NCI-H2107 treated with DMSO at 0.1 percent for 48 hours (cell line): ENCODE data around the gene KCNQ5.
A peak's percentile ranks its signal among the peaks of the same experiment; 100 is the strongest.

Experiments used
- DNase-seq: peaks from one replicate; lab custom pipeline; 2025; ENCODE audit not compliant: unreplicated experiment; lab: John Stamatoyannopoulos, UW

KCNQ5 gene

GRCh38 chr6:73045609-73046008 lies 423.7 kb downstream of the KCNQ5 start:
- no peak for DNase-seq

GRCh38 chr6:73047801-73048200 lies 425.9 kb downstream of the KCNQ5 start:
- no peak for DNase-seq

- no peak for DNase-seq
Observed at GRCh38 chr6:73049971-73050594, 428.2 kb downstream of the KCNQ5 start.

GRCh38 chr6:73050706-73051105 lies 428.8 kb downstream of the KCNQ5 start:
- no peak for DNase-seq

- DNase-seq: no peak
Observed at GRCh38 chr6:73051147-73051546, 429.3 kb downstream of the KCNQ5 start.

GRCh38 chr6:73054958-73055357 lies 433.1 kb downstream of the KCNQ5 start:
- no peak for DNase-seq

- DNase-seq: no peak
Observed at GRCh38 chr6:73058736-73059135, 436.9 kb downstream of the KCNQ5 start.

GRCh38 chr6:73062130-73062529 lies 440.3 kb downstream of the KCNQ5 start:
- no peak for DNase-seq

GRCh38 chr6:73062837-73063236 lies 441.0 kb downstream of the KCNQ5 start:
- DNase-seq: no peak

GRCh38 chr6:73064266-73064665 lies 442.4 kb downstream of the KCNQ5 start:
- no peak for DNase-seq

- DNase-seq: no peak
Observed at GRCh38 chr6:73073238-73073637, 451.4 kb downstream of the KCNQ5 start.

- DNase-seq: no peak
Observed at GRCh38 chr6:73074175-73074574, 452.3 kb downstream of the KCNQ5 start.

- DNase-seq: no peak
Observed at GRCh38 chr6:73076211-73076954, 454.5 kb downstream of the KCNQ5 start.

GRCh38 chr6:73078333-73078862 lies 456.5 kb downstream of the KCNQ5 start:
- DNase-seq: no peak

GRCh38 chr6:73078908-73079610 lies 457.2 kb downstream of the KCNQ5 start:
- no peak for DNase-seq

GRCh38 chr6:73079611-73079955 lies 457.7 kb downstream of the KCNQ5 start:
- no peak for DNase-seq

- DNase-seq: no peak
Observed at GRCh38 chr6:73079978-73080377, 458.1 kb downstream of the KCNQ5 start.

GRCh38 chr6:73081955-73082354 lies 460.1 kb downstream of the KCNQ5 start:
- DNase-seq: no peak

- DNase-seq: no peak
Observed at GRCh38 chr6:73083886-73084285, 462.0 kb downstream of the KCNQ5 start.

- DNase-seq: peak; percentile 17
Observed at GRCh38 chr6:73085443-73085871, 463.6 kb downstream of the KCNQ5 start.

GRCh38 chr6:73086726-73087125 lies 464.9 kb downstream of the KCNQ5 start:
- no peak for DNase-seq
